H1 (cell line): Measurements from ENCODE around the gene PRR16. TPM values are rescaled to one million over a fixed set of nuclear protein-coding genes. Genes with fewer than 3 reads are reported as not detected.
A peak's percentile ranks its signal among the peaks of the same experiment; 100 is the strongest.

Source experiments
- CTCF ChIA-PET: fragments of 300-600 bp; sonication (Branson Sonifier 250); formaldehyde crosslinking; loops from one replicate; lab custom pipeline; 2021; ENCODE audit not compliant: partially characterized antibody; lab: Charles Lee
- POLR2A ChIA-PET: fragments of 300-600 bp; sonication (Branson Sonifier 250); formaldehyde crosslinking; loops from one replicate; lab custom pipeline; 2021; ENCODE audit warnings: inconsistent platforms; ENCODE audit not compliant: partially characterized antibody; lab: Charles Lee
- DNase-seq, 2 experiments: peaks; one replicate each; pipeline versions ENCODE4 v3.0.0 to v3.0.0-alpha.2; 2010 to 2022; ENCODE audit warnings: low spot score in 2 of 2, low read depth in 1 of 2, mixed read lengths in 1 of 2
- FAIRE-seq: peaks from 2 replicates; lab custom pipeline; 2011; peaks lifted over from hg19 to GRCh38; lab: Jason Lieb, UNC
- H2AFZ ChIP-seq: 2 replicates; pipeline ENCODE4 v1.8.1; 2012; ENCODE audit warnings: low read length, inconsistent platforms
- H2AK5ac ChIP-seq: 2 replicates; pipeline ENCODE4 v1.6.1; 2013; ENCODE audit warnings: low read depth, low read length
- H2BK120ac ChIP-seq: replicated peaks from 2 replicates; pipeline ENCODE3; 2013; ENCODE audit warnings: low read depth, low read length, inconsistent platforms
- H2BK12ac ChIP-seq: 2 replicates; pipeline ENCODE4 v1.6.1; 2013; ENCODE audit warnings: low read depth, low read length
- H2BK15ac ChIP-seq: 2 replicates; pipeline ENCODE4 v1.6.1; 2013; ENCODE audit warnings: low read length
- H2BK20ac ChIP-seq: 2 replicates; pipeline ENCODE4 v1.6.1; 2013; ENCODE audit warnings: low read length
- H2BK5ac ChIP-seq: 2 replicates; pipeline ENCODE4 v1.6.1; 2013; ENCODE audit warnings: low read depth, low read length
- H3K14ac ChIP-seq: 2 replicates; pipeline ENCODE4 v1.6.1; 2013; ENCODE audit warnings: inconsistent platforms; ENCODE audit not compliant: insufficient read length
- H3K18ac ChIP-seq: 2 replicates; pipeline ENCODE4 v1.6.1; 2013; ENCODE audit warnings: low read length; ENCODE audit errors: extremely low read depth
- H3K23ac ChIP-seq: 2 replicates; pipeline ENCODE4 v1.6.1; 2013; ENCODE audit warnings: inconsistent platforms; ENCODE audit not compliant: insufficient read length
- H3K23me2 ChIP-seq: 2 replicates; pipeline ENCODE4 v1.6.1; 2013; ENCODE audit warnings: low read depth, low read length
- H3K27ac ChIP-seq: 2 replicates; pipeline ENCODE4 v1.6.1; 2011; ENCODE audit warnings: low read depth, low read length, inconsistent platforms
- H3K27me3 ChIP-seq, 4 experiments: replicated peaks in 1 of 4; 1 replicate in 1 of 4; 2 replicates in 3 of 4; pipeline versions ENCODE4 v1.6.1 to v1.8.1; 2011 to 2013; ENCODE audit warnings: low read length in 3 of 4, mild to moderate bottlenecking in 3 of 4, inconsistent platforms in 2 of 4, mixed read lengths in 2 of 4, moderate library complexity in 1 of 4; ENCODE audit not compliant: control insufficient read depth in 3 of 4, insufficient read depth in 3 of 4; ENCODE audit errors: extremely low read depth in 1 of 4
- H3K36me3 ChIP-seq, 4 experiments: 2 replicates each; pipeline versions ENCODE4 v1.6.1 to v1.8.1; 2011 to 2013; ENCODE audit warnings: mild to moderate bottlenecking in 4 of 4, low read length in 3 of 4, moderate library complexity in 2 of 4, control low read depth in 1 of 4, inconsistent platforms in 1 of 4; ENCODE audit not compliant: insufficient read depth in 4 of 4, control insufficient read depth in 2 of 4
- H3K4ac ChIP-seq: replicated peaks from 2 replicates; pipeline ENCODE3; 2013; ENCODE audit warnings: low read length, low read depth, mixed read lengths, inconsistent platforms; ENCODE audit not compliant: insufficient read length
- H3K4me1 ChIP-seq, 4 experiments: replicated peaks in 1 of 4; 1 replicate in 1 of 4; 2 replicates in 3 of 4; pipeline versions ENCODE4 v1.6.1 to v1.8.1; 2011 to 2013; ENCODE audit warnings: low read length in 3 of 4, inconsistent platforms in 2 of 4, mixed read lengths in 1 of 4; ENCODE audit not compliant: insufficient read depth in 4 of 4, control insufficient read depth in 3 of 4
- H3K4me2 ChIP-seq, 2 experiments: 2 replicates each; pipeline versions ENCODE4 v1.6.1 to v1.8.1; 2011 to 2013; ENCODE audit warnings: low read depth in 2 of 2, low read length in 2 of 2, control low read depth in 1 of 2, inconsistent platforms in 1 of 2, mild to moderate bottlenecking in 1 of 2; ENCODE audit not compliant: insufficient read depth in 1 of 2
- H3K4me3 ChIP-seq, 4 experiments: fragments of 200-600, 300-600 bp in 1 of 4; sonication (generic), shearing (Covaris generic), sonication (Bioruptor Twin) in 1 of 4; 2 replicates each; pipeline versions ENCODE4 v1.5.1 to v1.8.1; 2011 to 2016; ENCODE audit warnings: low read length in 4 of 4, low read depth in 3 of 4, control low read depth in 2 of 4, inconsistent platforms in 2 of 4, mild to moderate bottlenecking in 2 of 4, mixed read lengths in 1 of 4, moderate library complexity in 1 of 4; ENCODE audit not compliant: insufficient read depth in 2 of 4; ENCODE audit errors: extremely low read depth in 1 of 4
- H3K56ac ChIP-seq: replicated peaks from 2 replicates; pipeline ENCODE3; 2013; ENCODE audit warnings: low read depth, mild to moderate bottlenecking, mixed read lengths, low read length, inconsistent platforms; ENCODE audit not compliant: insufficient read length
- H3K79me1 ChIP-seq: 2 replicates; pipeline ENCODE4 v1.6.1; 2013; ENCODE audit warnings: low read depth, low read length, control low read depth
- H3K79me2 ChIP-seq, 2 experiments: 2 replicates each; pipeline versions ENCODE4 v1.6.1 to v1.8.1; 2012 to 2013; ENCODE audit warnings: low read length in 2 of 2, mild to moderate bottlenecking in 2 of 2, inconsistent platforms in 1 of 2; ENCODE audit not compliant: insufficient read depth in 2 of 2, control insufficient read depth in 1 of 2
- H3K9ac ChIP-seq, 4 experiments: replicated peaks in 1 of 4; 1 replicate in 1 of 4; 2 replicates in 3 of 4; pipeline versions ENCODE4 v1.6.1 to v1.8.1; 2011 to 2013; ENCODE audit warnings: low read depth in 3 of 4, low read length in 3 of 4, control low read depth in 2 of 4, mild to moderate bottlenecking in 2 of 4, moderate library complexity in 2 of 4, inconsistent platforms in 1 of 4; ENCODE audit errors: extremely low read depth in 1 of 4
- H3K9me3 ChIP-seq, 2 experiments: 2 replicates each; pipeline versions ENCODE4 v1.6.1 to v1.8.1; 2012 to 2013; ENCODE audit warnings: mild to moderate bottlenecking in 2 of 2, moderate library complexity in 2 of 2, control low read depth in 1 of 2, inconsistent platforms in 1 of 2, low read depth in 1 of 2, low read length in 1 of 2, mixed read lengths in 1 of 2; ENCODE audit not compliant: insufficient read depth in 2 of 2
- H4K20me1 ChIP-seq, 2 experiments: replicated peaks in 1 of 2; 2 replicates each; pipeline versions ENCODE3 to v1.8.1; 2011 to 2013; ENCODE audit warnings: inconsistent platforms in 2 of 2, low read length in 2 of 2, mild to moderate bottlenecking in 1 of 2; ENCODE audit not compliant: insufficient read depth in 2 of 2, control insufficient read depth in 1 of 2
- H4K5ac ChIP-seq: 2 replicates; pipeline ENCODE4 v1.6.1; 2013; ENCODE audit warnings: low read length, low read depth, mixed read lengths, inconsistent platforms; ENCODE audit not compliant: insufficient read length
- H4K8ac ChIP-seq: 2 replicates; pipeline ENCODE4 v1.8.0; 2013; ENCODE audit warnings: mild to moderate bottlenecking, moderate library complexity, low read length, inconsistent platforms; ENCODE audit not compliant: insufficient read depth; ENCODE audit errors: extremely low read depth
- H4K91ac ChIP-seq: replicated peaks from 2 replicates; pipeline ENCODE3; 2013; ENCODE audit warnings: low read length, mixed read lengths, inconsistent platforms; ENCODE audit not compliant: insufficient read length
- HDAC2 ChIP-seq, 2 experiments: fragments of 300-600 bp in 1 of 2; sonication (generic) in 1 of 2; IDR thresholded peaks; 2 replicates each; pipeline ENCODE4 v1.6.1; 2011 to 2012; ENCODE audit warnings: low read depth in 2 of 2, low read length in 2 of 2, mild to moderate bottlenecking in 2 of 2, moderate library complexity in 2 of 2, borderline replicate concordance in 1 of 2, inconsistent platforms in 1 of 2
- KDM1A ChIP-seq: fragments of 200-600, 300-600 bp; sonication (generic); IDR thresholded peaks from 2 replicates; pipeline ENCODE4 v1.7.1; 2016; ENCODE audit warnings: mild to moderate bottlenecking, low read length, borderline replicate concordance
- TCF12 ChIP-seq: IDR thresholded peaks from 2 replicates; pipeline ENCODE4 v1.6.1; 2011; ENCODE audit warnings: low read depth, mild to moderate bottlenecking, low read length
- TEAD4 ChIP-seq: IDR thresholded peaks from 2 replicates; pipeline ENCODE4 v1.6.1; 2012; ENCODE audit warnings: low read depth, low read length, inconsistent platforms, mixed read lengths
- WGBS, 2 experiments: shearing (Covaris generic) in 1 of 2; methylation state at CpG; one replicate each; pipeline versions ENCODE4 v1.1.6 to v1.1.7; 2013 to 2015; ENCODE audit warnings: low lambda C conversion rate in 2 of 2, mixed read lengths in 2 of 2, inconsistent platforms in 1 of 2, low coverage in 1 of 2, missing lambda C conversion rate in 1 of 2; ENCODE audit not compliant: insufficient replicate concordance in 2 of 2, insufficient coverage in 1 of 2, insufficient read length in 1 of 2; ENCODE audit errors: extremely low coverage in 1 of 2, missing lambda C conversion rate in 1 of 2; 5-methylcytosine and 5-hydroxymethylcytosine counted together
- polyA plus RNA-seq, 7 experiments: library from polyadenylated mRNA; depleted of rRNA in 3 of 7; stranded (reverse) in 5 of 7; unstranded in 2 of 7; fragments of >200 nt in 5 of 7; fragments of 200-250 nt in 2 of 7; gene quantifications; 1 replicate in 5 of 7; 2 replicates in 1 of 7; 4 replicates in 1 of 7; pipeline versions ENCODE4 v1.2.1 to v1.2.3, GENCODE V29; 2011 to 2013; ENCODE audit warnings: missing spikeins in 2 of 7, mixed read lengths in 2 of 7
- total RNA-seq: library from RNA; stranded (reverse); fragmentation: NEBNext Ultra II Directional; extraction: Animal tissue kit (Norgen Biotek cat#: 25700); gene quantifications from 2 replicates; pipeline ENCODE4 v1.2.1, GENCODE V29; 2021
- TF ChIP-seq, protein P1 (sequence below), 3 experiments: IDR thresholded peaks; 1 replicate in 2 of 3; 2 replicates in 1 of 3; pipeline versions ENCODE4 v1.5.1 to v1.6.1; 2011; ENCODE audit warnings: low read length in 3 of 3, mild to moderate bottlenecking in 3 of 3, inconsistent platforms in 2 of 3, low read depth in 1 of 3, moderate library complexity in 1 of 3; ENCODE audit not compliant: insufficient read depth in 1 of 3; ENCODE audit errors: control extremely low read depth in 1 of 3
- TF ChIP-seq, protein P2 (sequence below): IDR thresholded peaks from 2 replicates; pipeline ENCODE4 v1.6.1; 2012; ENCODE audit warnings: low read length, inconsistent platforms
- TF ChIP-seq, protein P3 (sequence below): IDR thresholded peaks from 2 replicates; pipeline ENCODE4 v1.6.1; 2011; ENCODE audit warnings: low read depth, mild to moderate bottlenecking, low read length; ENCODE audit not compliant: insufficient read depth

Gene PRR16
- total and polyA plus RNA-seq, 2 of the 8 experiments (the other 6 are each of a cell fraction or from before 2014, with no cell fraction given): 0.73 to 1.6 TPM

DNA sequence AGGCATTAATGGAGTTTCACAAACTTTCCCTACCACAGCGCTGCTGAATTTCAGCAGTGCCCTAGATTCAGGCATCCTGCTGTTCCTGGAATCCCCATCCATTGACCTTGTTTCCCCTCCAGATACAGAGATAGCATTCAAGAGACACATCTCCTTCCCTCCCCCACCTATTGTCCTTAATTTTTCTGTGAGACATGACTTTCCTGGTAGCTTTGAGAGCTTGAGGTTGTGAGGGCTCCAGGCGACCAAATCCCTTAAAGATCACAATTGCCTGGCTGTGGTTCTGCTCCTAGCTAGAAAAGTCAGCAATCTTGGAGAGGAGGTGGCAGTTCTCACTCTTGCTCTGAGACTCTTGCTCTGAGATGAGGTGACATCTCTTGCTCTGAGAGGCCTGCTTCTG is 48.0 kb downstream of the PRR16 start:
- CTCF ChIA-PET: interaction anchor here (0.6 to 2.6 kb wide), 3 partner anchors 19 to 49 kb away, joined by 3 to 14 read pairs (median 4); no protein-coding TSS in a partner anchor
- no peaks in the 10 kb centered on the region for H3K9me3 ChIP-seq
- no peak overlapping the region; the same call in 1 of the 2 replicates for H2AK5ac ChIP-seq
- no peak overlapping the region for H3K9ac ChIP-seq
- DNase-seq: peak; percentile 47 to 50
- 8% methylated on average over 2 of the region's 2 CpGs; no CpG with 5 or more reads in 1 of the 2 experiments for WGBS, 2 experiments
- no peak overlapping the region for H3K23ac ChIP-seq
- H3K18ac ChIP-seq: peak overlapping the region; percentile 20; the same call in 1 of the 2 replicates
- peaks cover 0 to 22% (median 11%) of the 10 kb centered on the region in 4 experiments; a peak in 4 of 7 replicates for H3K4me1 ChIP-seq
- H3K27me3 ChIP-seq: no peaks in the 10 kb centered on the region
- H2AFZ ChIP-seq: peak overlapping the region; percentile 37; the same call in 1 of the 2 replicates
- H2BK12ac ChIP-seq: peak overlapping the region; percentile 94
- H3K56ac ChIP-seq: no peak overlapping the region
- H3K79me2 ChIP-seq: no peaks in the 10 kb centered on the region
- peak overlapping the region; percentile 11 for H4K5ac ChIP-seq
- H4K8ac ChIP-seq: no peak overlapping the region
- no peaks in the 10 kb centered on the region for H3K79me1 ChIP-seq
- no peak overlapping the region for H3K14ac ChIP-seq
- H4K20me1 ChIP-seq: no peaks in the 10 kb centered on the region
- POLR2A ChIA-PET: interaction anchor here (0.6 to 1.3 kb wide), 3 partner anchors 13 to 20 kb away, joined by 3 to 4 read pairs (median 3); no protein-coding TSS in a partner anchor
- peak; percentile 90 for FAIRE-seq
- no peaks in the 10 kb centered on the region for H3K23me2 ChIP-seq
- H2BK5ac ChIP-seq: peak overlapping the region; percentile 84; the same call in 1 of the 2 replicates
- peak overlapping the region; percentile 66; the same call in 1 of the 2 replicates for H3K27ac ChIP-seq
- H3K4me2 ChIP-seq: peak overlapping the region; percentile 29 to 60
- no peaks in the 10 kb centered on the region for H3K36me3 ChIP-seq
- H3K4me3 ChIP-seq: peak overlapping the region in 1 of 4 experiments; percentile 28; a peak in 1 of 8 replicates
- no peak overlapping the region for H2BK15ac ChIP-seq
- peak overlapping the region; percentile 29 for H3K4ac ChIP-seq
- H4K91ac ChIP-seq: peak overlapping the region; percentile 31
- peak overlapping the region; percentile 41 for H2BK120ac ChIP-seq
- no peak overlapping the region; the same call in 1 of the 2 replicates for H2BK20ac ChIP-seq
- TF ChIP-seq, protein P1, sequence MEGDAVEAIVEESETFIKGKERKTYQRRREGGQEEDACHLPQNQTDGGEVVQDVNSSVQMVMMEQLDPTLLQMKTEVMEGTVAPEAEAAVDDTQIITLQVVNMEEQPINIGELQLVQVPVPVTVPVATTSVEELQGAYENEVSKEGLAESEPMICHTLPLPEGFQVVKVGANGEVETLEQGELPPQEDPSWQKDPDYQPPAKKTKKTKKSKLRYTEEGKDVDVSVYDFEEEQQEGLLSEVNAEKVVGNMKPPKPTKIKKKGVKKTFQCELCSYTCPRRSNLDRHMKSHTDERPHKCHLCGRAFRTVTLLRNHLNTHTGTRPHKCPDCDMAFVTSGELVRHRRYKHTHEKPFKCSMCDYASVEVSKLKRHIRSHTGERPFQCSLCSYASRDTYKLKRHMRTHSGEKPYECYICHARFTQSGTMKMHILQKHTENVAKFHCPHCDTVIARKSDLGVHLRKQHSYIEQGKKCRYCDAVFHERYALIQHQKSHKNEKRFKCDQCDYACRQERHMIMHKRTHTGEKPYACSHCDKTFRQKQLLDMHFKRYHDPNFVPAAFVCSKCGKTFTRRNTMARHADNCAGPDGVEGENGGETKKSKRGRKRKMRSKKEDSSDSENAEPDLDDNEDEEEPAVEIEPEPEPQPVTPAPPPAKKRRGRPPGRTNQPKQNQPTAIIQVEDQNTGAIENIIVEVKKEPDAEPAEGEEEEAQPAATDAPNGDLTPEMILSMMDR (IDR thresholded peaks at IDR 0.05; ENCODE audit: control extremely low read depth in 1 of 3, insufficient read depth in 1 of 3, low read depth in 1 of 3, low read length in 3 of 3): no peak
- TF ChIP-seq, protein P2, sequence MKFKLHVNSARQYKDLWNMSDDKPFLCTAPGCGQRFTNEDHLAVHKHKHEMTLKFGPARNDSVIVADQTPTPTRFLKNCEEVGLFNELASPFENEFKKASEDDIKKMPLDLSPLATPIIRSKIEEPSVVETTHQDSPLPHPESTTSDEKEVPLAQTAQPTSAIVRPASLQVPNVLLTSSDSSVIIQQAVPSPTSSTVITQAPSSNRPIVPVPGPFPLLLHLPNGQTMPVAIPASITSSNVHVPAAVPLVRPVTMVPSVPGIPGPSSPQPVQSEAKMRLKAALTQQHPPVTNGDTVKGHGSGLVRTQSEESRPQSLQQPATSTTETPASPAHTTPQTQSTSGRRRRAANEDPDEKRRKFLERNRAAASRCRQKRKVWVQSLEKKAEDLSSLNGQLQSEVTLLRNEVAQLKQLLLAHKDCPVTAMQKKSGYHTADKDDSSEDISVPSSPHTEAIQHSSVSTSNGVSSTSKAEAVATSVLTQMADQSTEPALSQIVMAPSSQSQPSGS: 0 out of 2 replicates have a peak, but pooled peaks have one; percentile 76
- TF ChIP-seq TEAD4: peak; percentile 98
- 0 out of 2 replicates have a peak, but pooled peaks have one; percentile 25 for TF ChIP-seq TCF12
- TF ChIP-seq HDAC2 (IDR thresholded peaks at IDR 0.05; ENCODE audit: borderline replicate concordance in 1 of 2, low read depth in 2 of 2, low read length in 2 of 2): no peak
- TF ChIP-seq, protein P3, sequence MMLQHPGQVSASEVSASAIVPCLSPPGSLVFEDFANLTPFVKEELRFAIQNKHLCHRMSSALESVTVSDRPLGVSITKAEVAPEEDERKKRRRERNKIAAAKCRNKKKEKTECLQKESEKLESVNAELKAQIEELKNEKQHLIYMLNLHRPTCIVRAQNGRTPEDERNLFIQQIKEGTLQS: no peak
- TF ChIP-seq KDM1A: peak; percentile 46; the same call in 1 of the 2 replicates
